Iris pigment epithelial cell (primary cell): ENCODE measurements around the gene COL28A1.
A peak's percentile ranks its signal among the peaks of the same experiment; 100 is the strongest.
"Not testable (repeated sequence)": the region's sequence is repeated elsewhere in the genome, so short reads cannot be mapped to it uniquely, and the experiment has no call there.

Source experiments
- DNase-seq: peaks from one replicate; pipeline ENCODE4 v3.0.0-alpha.2; 2011; ENCODE audit warnings: low read depth

The COL28A1 gene

GRCh38 chr7:7416031-7416858 lies 119.4 kb downstream of the COL28A1 start:
- DNase-seq: peak; percentile 35

GRCh38 chr7:7414791-7415603 lies 120.7 kb downstream of the COL28A1 start:
- no peak for DNase-seq

GRCh38 chr7:7408001-7408770 lies 127.5 kb downstream of the COL28A1 start:
- DNase-seq: no peak

- DNase-seq: no peak
Measured at GRCh38 chr7:7405461-7405860, 130.2 kb downstream of the COL28A1 start.

GRCh38 chr7:7399707-7400106 lies 136.0 kb downstream of the COL28A1 start:
- DNase-seq: peak; percentile 1

GRCh38 chr7:7395785-7396184 lies 139.9 kb downstream of the COL28A1 start:
- DNase-seq: no peak

- not testable (repeated sequence) for DNase-seq
Measured at GRCh38 chr7:7388164-7388563, 147.5 kb downstream of the COL28A1 start.

- DNase-seq: no peak
Measured at GRCh38 chr7:7385421-7385820, 150.3 kb downstream of the COL28A1 start.

GRCh38 chr7:7384228-7384627 lies 151.4 kb downstream of the COL28A1 start:
- no peak for DNase-seq

- no peak for DNase-seq
Measured at GRCh38 chr7:7375538-7375937, 160.1 kb downstream of the COL28A1 start.

- no peak for DNase-seq
Measured at GRCh38 chr7:7370076-7370475, 165.6 kb downstream of the COL28A1 start.

- no peak for DNase-seq
Measured at GRCh38 chr7:7369134-7369533, 166.5 kb downstream of the COL28A1 start.

GRCh38 chr7:7354674-7355073 lies 181.0 kb downstream of the COL28A1 start:
- no peak for DNase-seq

- no peak for DNase-seq
Measured at GRCh38 chr7:7352845-7353244, 182.8 kb downstream of the COL28A1 start.

- no peak for DNase-seq
Measured at GRCh38 chr7:7351832-7352231, 183.8 kb downstream of the COL28A1 start.

- DNase-seq: no peak
Measured at GRCh38 chr7:7351156-7351555, 184.5 kb downstream of the COL28A1 start.

- no peak for DNase-seq
Measured at GRCh38 chr7:7349156-7349555, 186.5 kb downstream of the COL28A1 start.

- DNase-seq: no peak
Measured at GRCh38 chr7:7347045-7347444, 188.6 kb downstream of the COL28A1 start.

GRCh38 chr7:7344583-7344982 lies 191.1 kb downstream of the COL28A1 start:
- no peak for DNase-seq

GRCh38 chr7:7335909-7336308 lies 199.8 kb downstream of the COL28A1 start:
- DNase-seq: no peak

- no peak for DNase-seq
Measured at GRCh38 chr7:7335215-7335614, 200.5 kb downstream of the COL28A1 start.

GRCh38 chr7:7333610-7334009 lies 202.1 kb downstream of the COL28A1 start:
- DNase-seq: no peak
